IMR-90 (cell line): ENCODE measurements around the gene SFT2D3. TPM values are rescaled to one million over a fixed set of nuclear protein-coding genes. Genes with fewer than 3 reads are reported as not detected.

Experiments used
- NFE2L2 ChIP-seq: fragments of 150-350 bp; IDR thresholded peaks from 2 replicates; pipeline ENCODE4 v1.6.1; 2016; ENCODE audit warnings: low read depth, mild to moderate bottlenecking, low read length
- SMC3 ChIP-seq: fragments of 150-350 bp; IDR thresholded peaks from 2 replicates; pipeline ENCODE4 v1.6.1; 2016; ENCODE audit warnings: low read depth, mild to moderate bottlenecking, antibody characterized with exemption, low read length, moderate library complexity
- polyA plus RNA-seq, 3 experiments: library from polyadenylated mRNA; depleted of rRNA; stranded (reverse); fragments of >200 nt; gene quantifications; 2 replicates each; pipeline ENCODE4 v1.2.3, GENCODE V29; 2012; ENCODE audit warnings: low replicate concordance in 1 of 3
- total RNA-seq: library from RNA; depleted of rRNA; stranded (reverse); fragments of >200 nt; gene quantifications from 2 replicates; pipeline ENCODE4 v1.2.3, GENCODE V29; 2012

SFT2D3 gene
- total and polyA plus RNA-seq, 2 of the 4 experiments (the other 2 are of a cell fraction), result 2.5 to 3.1 TPM

GRCh38 chr2:127673291-127674069 lies 27.8 kb upstream of the SFT2D3 start (continued):
- TF ChIP-seq NFE2L2 (no peak), SMC3 (no peak)
